Bronchial smooth muscle cell (primary cell): ENCODE measurements around the gene MCUB. TPM values are rescaled to one million over a fixed set of nuclear protein-coding genes. Genes with fewer than 3 reads are reported as not detected.

Experiments
- total RNA-seq: library from RNA; depleted of rRNA; stranded (reverse); fragments of >200 nt; gene quantifications from 2 replicates; pipeline ENCODE4 v1.2.1, GENCODE V29; 2014

The MCUB gene, protein sequence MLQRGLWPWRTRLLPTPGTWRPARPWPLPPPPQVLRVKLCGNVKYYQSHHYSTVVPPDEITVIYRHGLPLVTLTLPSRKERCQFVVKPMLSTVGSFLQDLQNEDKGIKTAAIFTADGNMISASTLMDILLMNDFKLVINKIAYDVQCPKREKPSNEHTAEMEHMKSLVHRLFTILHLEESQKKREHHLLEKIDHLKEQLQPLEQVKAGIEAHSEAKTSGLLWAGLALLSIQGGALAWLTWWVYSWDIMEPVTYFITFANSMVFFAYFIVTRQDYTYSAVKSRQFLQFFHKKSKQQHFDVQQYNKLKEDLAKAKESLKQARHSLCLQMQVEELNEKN
- total RNA-seq = 18.3 and 21.8 TPM in 2 replicates

GRCh38 chr4:109559983-109560686, at the start of gene MCUB:
Gene MCUB (plus strand): TSS chr4:109560246. CDS start chr4:109560338, 92 bp downstream.

DNA sequence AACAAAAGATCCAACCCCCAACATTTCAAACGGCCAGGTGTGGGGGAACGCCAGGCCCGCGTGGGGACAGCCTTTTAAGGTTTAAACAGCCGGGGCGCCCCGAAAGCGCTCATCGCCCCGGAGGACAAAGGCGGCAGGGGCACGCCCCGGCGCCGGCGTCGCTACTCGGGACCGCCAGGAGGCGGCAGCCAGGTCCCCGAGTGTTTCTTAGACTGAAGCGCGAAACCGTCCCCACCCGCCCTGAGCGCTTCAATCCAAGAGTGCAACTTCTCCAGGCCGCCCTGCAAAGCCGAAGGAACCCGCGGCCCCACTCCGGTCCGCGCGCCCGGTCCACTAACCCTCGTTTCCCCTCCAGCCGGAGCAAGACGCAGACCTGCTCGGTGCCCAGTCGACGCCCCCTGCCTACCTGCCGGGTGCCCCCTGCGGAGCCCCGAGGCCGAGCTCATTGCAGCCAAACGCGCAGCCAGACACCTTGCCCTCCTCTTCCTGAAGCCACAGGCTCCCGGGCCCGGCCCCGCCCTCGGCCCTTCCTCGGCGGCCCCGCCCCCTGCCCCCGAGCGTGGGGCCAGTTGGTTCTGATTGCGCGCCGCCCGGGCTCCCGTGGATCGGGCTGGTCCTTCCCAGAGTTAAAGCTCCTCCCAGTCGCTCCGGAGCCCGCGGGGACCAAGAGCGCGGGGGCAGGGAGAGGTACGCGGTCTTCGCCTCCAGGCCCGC, 143.1 kb downstream of the MCUB start, which contains the start of gene CASP6:
Gene CASP6, minus strand, starts transcription at position 496 of the 714 bp plus-strand sequence. Its CDS starts 50 bp downstream, at position 446.

DNA sequence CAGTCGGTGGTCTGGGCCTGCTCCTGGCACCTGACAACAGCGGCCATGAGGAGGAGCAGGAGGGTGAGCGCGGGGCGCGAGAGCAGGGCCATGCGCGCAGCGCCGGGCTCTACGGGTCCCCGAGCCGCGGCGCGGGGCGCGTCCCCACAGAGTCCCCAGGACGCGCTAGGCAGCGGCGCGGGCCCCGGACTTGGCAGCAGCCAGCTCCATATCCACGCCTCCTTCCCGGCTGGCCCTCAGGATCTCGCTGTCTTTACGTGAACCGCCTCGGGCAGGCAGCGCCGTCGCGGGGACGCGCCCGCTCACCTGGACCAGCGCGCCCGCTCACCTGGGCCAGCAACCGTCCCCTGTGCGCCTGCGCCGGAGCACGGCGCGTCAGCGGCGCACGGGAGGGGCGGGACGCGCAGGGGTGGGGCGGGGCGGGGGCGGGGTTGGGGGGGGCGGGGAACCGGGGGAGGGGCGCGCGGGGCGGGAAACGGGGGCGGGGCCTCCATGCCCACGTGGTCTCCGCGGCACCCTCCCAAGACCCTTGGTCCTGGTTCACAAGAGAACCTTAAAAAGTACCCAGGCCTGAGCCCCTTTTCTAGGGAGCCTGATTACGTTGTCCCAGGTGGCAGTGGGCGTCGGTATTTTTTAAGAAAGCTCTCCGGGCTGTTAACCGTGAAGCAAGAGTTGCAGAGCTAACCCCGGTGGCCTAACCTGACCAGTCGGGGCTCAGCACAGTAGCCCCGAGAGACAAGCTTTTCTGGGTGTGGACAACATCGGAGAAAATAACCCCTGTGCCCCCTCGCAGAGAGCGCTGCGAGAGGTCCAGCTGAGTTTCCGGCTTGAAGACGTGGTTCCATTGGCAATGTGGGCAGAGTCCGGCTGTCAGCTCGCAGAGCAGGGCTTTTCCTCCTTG, 169.9 kb downstream of the MCUB start, which contains the start of gene PLA2G12A:
Gene PLA2G12A, minus strand, starts transcription at position 353 of the 901 bp plus-strand sequence. Its CDS starts 261 bp downstream, at position 92.

Other genes with a start within 250 kb of the MCUB start
- 8.2 and 9.1 TPM in 2 replicates for gene SEC24B, start 126.4 kb upstream of the MCUB start, total RNA-seq
- 29.9 and 35.0 TPM in 2 replicates for gene CASP6, start 143.2 kb downstream of the MCUB start, total RNA-seq
- 53.1 and 88.4 TPM in 2 replicates for gene PLA2G12A, start 169.8 kb downstream of the MCUB start, total RNA-seq
- 1.8 and 4.9 TPM in 2 replicates for gene CFI, start 241.8 kb downstream of the MCUB start, total RNA-seq